ENCODE measurements around the gene ADCY9.

Gene ADCY9

GRCh38 chr16:4133897-4134372, 17.7 kb upstream of the ADCY9 start:
- Histone ChIP-seq H3K4me3 (replicated peaks; ENCODE audit: insufficient read depth, low read length) (no peak overlapping the region), H3K27me3 (ENCODE audit: insufficient read depth, poor library complexity, severe bottlenecking) (no peaks in the 10 kb centered on the region), H3K27ac (replicated peaks) (no peak overlapping the region)
- TF ChIP-seq GABPA (IDR thresholded peaks at IDR 0.05; ENCODE audit: low read depth) (no peak), POLR2AphosphoS5 (IDR thresholded peaks at IDR 0.05; ENCODE audit: low read depth) (no peak), REST (IDR thresholded peaks at IDR 0.05; ENCODE audit: insufficient replicate concordance, low read depth) (no peak), SPI1 (IDR thresholded peaks at IDR 0.05; ENCODE audit: borderline replicate concordance, low read depth) (no peak), CTCF (IDR thresholded peaks at IDR 0.05; ENCODE audit: insufficient read depth, low read length) (no peak)
- no peak for DNase-seq (ENCODE audit: low read depth in 1 of 2, low spot score in 1 of 2)

GRCh38 chr16:4131621-4132020, 15.4 kb upstream of the ADCY9 start:
- no peaks in the 10 kb centered on the region for H3K27me3 ChIP-seq (ENCODE audit: insufficient read depth, poor library complexity, severe bottlenecking)
- no peak overlapping the region for H3K4me3 ChIP-seq (replicated peaks; ENCODE audit: insufficient read depth, low read length)
- TF ChIP-seq GABPA (IDR thresholded peaks at IDR 0.05; ENCODE audit: low read depth) (no peak), SPI1 (IDR thresholded peaks at IDR 0.05; ENCODE audit: borderline replicate concordance, low read depth) (no peak), POLR2AphosphoS5 (IDR thresholded peaks at IDR 0.05; ENCODE audit: low read depth) (no peak), CTCF (IDR thresholded peaks at IDR 0.05; ENCODE audit: insufficient read depth, low read length) (no peak), REST (IDR thresholded peaks at IDR 0.05; ENCODE audit: insufficient replicate concordance, low read depth) (no peak)
- no peak overlapping the region for H3K27ac ChIP-seq (replicated peaks)
- DNase-seq (ENCODE audit: low read depth in 1 of 2, low spot score in 1 of 2), result no peak

GRCh38 chr16:4124535-4125294, 8.5 kb upstream of the ADCY9 start:
- no peaks in the 10 kb centered on the region for H3K27me3 ChIP-seq (ENCODE audit: insufficient read depth, poor library complexity, severe bottlenecking)
- no peak overlapping the region for H3K27ac ChIP-seq (replicated peaks)
- H3K4me3 ChIP-seq (replicated peaks; ENCODE audit: insufficient read depth, low read length), result no peak overlapping the region
- no peak for DNase-seq (ENCODE audit: low read depth in 1 of 2, low spot score in 1 of 2)
- TF ChIP-seq GABPA (IDR thresholded peaks at IDR 0.05; ENCODE audit: low read depth) (no peak), POLR2AphosphoS5 (IDR thresholded peaks at IDR 0.05; ENCODE audit: low read depth) (no peak), CTCF (IDR thresholded peaks at IDR 0.05; ENCODE audit: insufficient read depth, low read length) (no peak), REST (IDR thresholded peaks at IDR 0.05; ENCODE audit: insufficient replicate concordance, low read depth) (no peak), SPI1 (IDR thresholded peaks at IDR 0.05; ENCODE audit: borderline replicate concordance, low read depth) (no peak)
